Measurements from ENCODE around the gene CLCN3.
"Not testable (repeated sequence)": the region's sequence is repeated elsewhere in the genome, so short reads cannot be mapped to it uniquely, and the experiment has no call there.

CLCN3 gene

GRCh38 chr4:169619958-169620879 is at the start of gene CLCN3:
Gene CLCN3, plus strand, starts transcription at chr4:169620578. Its CDS starts 15,351 bp downstream, at chr4:169635929.
- peak; percentile 62 for DNase-seq (ENCODE audit: low spot score)

- DNase-seq (ENCODE audit: low spot score) = not testable (repeated sequence)
Measured at GRCh38 chr4:169571012-169571411, 49.4 kb upstream of the CLCN3 start.

- no peak for DNase-seq (ENCODE audit: low spot score)
Measured at GRCh38 chr4:169571435-169571834, 48.9 kb upstream of the CLCN3 start.

GRCh38 chr4:169573889-169574288 is 46.5 kb upstream of the CLCN3 start:
- DNase-seq (ENCODE audit: low spot score) = no peak

GRCh38 chr4:169582203-169582602 is 38.2 kb upstream of the CLCN3 start:
- DNase-seq (ENCODE audit: low spot score) = no peak

GRCh38 chr4:169582706-169583105 is 37.7 kb upstream of the CLCN3 start:
- no peak for DNase-seq (ENCODE audit: low spot score)

- DNase-seq (ENCODE audit: low spot score) = no peak
Measured at GRCh38 chr4:169583563-169583962, 36.8 kb upstream of the CLCN3 start.

- no peak for DNase-seq (ENCODE audit: low spot score)
Measured at GRCh38 chr4:169593050-169593560, 27.3 kb upstream of the CLCN3 start.

- no peak for DNase-seq (ENCODE audit: low spot score)
Measured at GRCh38 chr4:169594560-169595195, 25.7 kb upstream of the CLCN3 start.

- no peak for DNase-seq (ENCODE audit: low spot score)
Measured at GRCh38 chr4:169601016-169601771, 19.2 kb upstream of the CLCN3 start.

GRCh38 chr4:169603312-169603711 is 17.1 kb upstream of the CLCN3 start:
- DNase-seq (ENCODE audit: low spot score) = no peak

GRCh38 chr4:169604131-169604900 is 16.1 kb upstream of the CLCN3 start:
- DNase-seq (ENCODE audit: low spot score) = no peak

- DNase-seq (ENCODE audit: low spot score) = no peak
Measured at GRCh38 chr4:169604903-169605331, 15.5 kb upstream of the CLCN3 start.

- DNase-seq (ENCODE audit: low spot score) = no peak
Measured at GRCh38 chr4:169611157-169611556, 9.2 kb upstream of the CLCN3 start.

GRCh38 chr4:169611991-169612870 is 8.1 kb upstream of the CLCN3 start, which contains the start of gene NEK1:
Gene NEK1, minus strand, starts transcription at chr4:169612583. Its CDS starts 9,953 bp downstream, at chr4:169602630.
- peak; percentile 66 for DNase-seq (ENCODE audit: low spot score)

GRCh38 chr4:169612871-169613859 is 7.2 kb upstream of the CLCN3 start:
- peak; percentile 41 for DNase-seq (ENCODE audit: low spot score)

GRCh38 chr4:169615467-169616106 is 4.8 kb upstream of the CLCN3 start:
- no peak for DNase-seq (ENCODE audit: low spot score)

GRCh38 chr4:169616846-169617245 is 3.5 kb upstream of the CLCN3 start:
- DNase-seq (ENCODE audit: low spot score) = no peak

GRCh38 chr4:169617306-169617705 is 3.1 kb upstream of the CLCN3 start:
- DNase-seq (ENCODE audit: low spot score) = no peak

All from HuH-7.5 (cell line).